Lung (tissue), 12 donors: Measurements from ENCODE around the gene IQSEC1. TPM values are rescaled to one million over a fixed set of nuclear protein-coding genes. Genes with fewer than 3 reads are reported as not detected.

Experiments used
- ATAC-seq: fragments of 200-7000 bp; cut with Tn5 transposase; one replicate; pipeline ENCODE4 v1.9.1; 2020; ENCODE audit warnings: moderate number of reproducible peaks; ENCODE audit not compliant: insufficient read depth, low FRiP score
- DNase-seq, 3 donors: peaks; one replicate each; pipeline ENCODE4 v3.0.0-alpha.2; 2013 to 2017
- H3K27ac ChIP-seq, 2 donors: one replicate each; pipeline ENCODE4 v1.5.1; 2013; ENCODE audit warnings: mild to moderate bottlenecking in 2 of 2, moderate library complexity in 2 of 2, control low read depth in 1 of 2, inconsistent platforms in 1 of 2, low read depth in 1 of 2, low read length in 1 of 2
- H3K27me3 ChIP-seq, 3 donors: one replicate each; pipeline ENCODE4 v1.5.1; 2013; ENCODE audit warnings: low read length in 2 of 3; ENCODE audit not compliant: control insufficient read depth in 3 of 3, insufficient read depth in 3 of 3
- H3K36me3 ChIP-seq, 4 donors: one replicate each; pipeline ENCODE4 v1.5.1; 2013; ENCODE audit warnings: low read length in 4 of 4, mild to moderate bottlenecking in 1 of 4, moderate library complexity in 1 of 4; ENCODE audit not compliant: control insufficient read depth in 4 of 4, insufficient read depth in 4 of 4
- H3K4me1 ChIP-seq, 5 donors: one replicate each; pipeline ENCODE4 v1.5.1; 2013; ENCODE audit warnings: low read length in 5 of 5, mild to moderate bottlenecking in 2 of 5, moderate library complexity in 1 of 5; ENCODE audit not compliant: control insufficient read depth in 5 of 5, insufficient read depth in 5 of 5
- H3K4me3 ChIP-seq: one replicate; pipeline ENCODE4 v1.5.1; 2013; ENCODE audit warnings: mild to moderate bottlenecking, control low read depth, moderate library complexity
- H3K9ac ChIP-seq, 2 donors: one replicate each; pipeline ENCODE4 v1.5.1; 2013; ENCODE audit warnings: low read length in 2 of 2, control low read depth in 1 of 2; ENCODE audit not compliant: insufficient read depth in 1 of 2
- H3K9me3 ChIP-seq, 4 donors: one replicate each; pipeline ENCODE4 v1.5.1; 2013; ENCODE audit warnings: low read length in 3 of 4, mild to moderate bottlenecking in 1 of 4, moderate library complexity in 1 of 4; ENCODE audit not compliant: control insufficient read depth in 4 of 4, insufficient read depth in 3 of 4
- CTCF ChIP-seq: IDR thresholded peaks from 2 replicates; pipeline ENCODE4 v1.5.1; 2012; ENCODE audit warnings: mild to moderate bottlenecking; ENCODE audit errors: control extremely low read depth, extremely low read depth
- WGBS, 2 donors: extraction: QIAGEN DNeasy Blood & Tissue Kit; methylation state at CpG; one replicate each; pipeline ENCODE4 v1.1.7; 2013; 5-methylcytosine and 5-hydroxymethylcytosine counted together
- polyA plus RNA-seq, 2 donors: library from polyadenylated mRNA; stranded (reverse); fragments of 200-250 nt; gene quantifications; one replicate each; pipeline ENCODE4 v1.2.1, GENCODE V29; 2013
- total RNA-seq, 2 donors: library from RNA; depleted of rRNA in 1 of 2; stranded (reverse); fragments of >200 nt in 1 of 2; gene quantifications; one replicate each; pipeline ENCODE4 v1.2.1, GENCODE V29; 2014 to 2021
- donor health status: control.
- donor health status: control.
- donor health status: Bipolar disorder and iron deficiency.
- donor health status: healthy.
- donor health status: DM: yes; HTN: yes; CAD: no.

The IQSEC1 gene
- total and polyA plus RNA-seq, 4 donors, result 13.9 to 69.1 (median 31.1) TPM

GRCh38 chr3:13010780-13011572, 62.3 kb downstream of the IQSEC1 start:
- H3K27ac ChIP-seq, result peak overlapping the region in 1 of 2 donors; percentile 86
- ATAC-seq (no peak), DNase-seq (no peak)
- H3K27me3 ChIP-seq, result no peaks in the 10 kb centered on the region
- 77 to 78% methylated on average over 4 of the region's 4 CpGs for WGBS, 2 donors
- no peak overlapping the region for H3K9ac ChIP-seq
- H3K36me3 ChIP-seq, result no peaks in the 10 kb centered on the region
- H3K4me3 ChIP-seq, result no peak overlapping the region
- TF ChIP-seq CTCF, result no peak
- H3K4me1 ChIP-seq, result peaks cover 0 to 26% (median 8%) of the 10 kb centered on the region in 5 donors
- no peaks in the 10 kb centered on the region for H3K9me3 ChIP-seq

DNA sequence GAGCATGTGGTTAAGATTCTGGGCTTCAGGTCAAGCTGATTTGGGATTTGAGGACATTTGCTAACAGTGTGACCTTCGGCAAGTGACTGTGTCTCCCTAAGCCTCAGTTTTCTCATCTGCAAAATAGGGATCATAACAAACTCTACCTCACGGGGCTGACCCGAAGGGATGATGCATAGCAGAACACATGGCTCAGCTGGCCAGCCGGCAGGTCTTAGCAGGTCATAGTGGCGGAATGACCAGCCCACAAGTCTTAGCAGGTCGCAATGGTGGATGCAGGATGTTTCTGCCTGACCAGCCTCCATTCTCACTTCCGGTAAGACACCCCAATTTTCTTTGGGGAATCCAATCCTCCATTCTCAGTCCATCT, 63.3 kb downstream of the IQSEC1 start:
- TF ChIP-seq CTCF, result no peak
- no peak overlapping the region for H3K9ac ChIP-seq
- H3K36me3 ChIP-seq, result no peaks in the 10 kb centered on the region
- peak overlapping the region in 1 of 2 donors; percentile 78 for H3K27ac ChIP-seq
- no peaks in the 10 kb centered on the region for H3K27me3 ChIP-seq
- DNase-seq, result no peak
- H3K4me3 ChIP-seq, result no peak overlapping the region
- ATAC-seq, result no peak
- no peaks in the 10 kb centered on the region for H3K9me3 ChIP-seq
- WGBS, 2 donors, result 88 to 95% methylated on average over 7 of the region's 7 CpGs
- peaks cover 0 to 21% (median 3%) of the 10 kb centered on the region in 5 donors for H3K4me1 ChIP-seq

- Histone ChIP-seq H3K9ac (no peak overlapping the region), H3K27me3 (no peaks in the 10 kb centered on the region), H3K4me3 (no peak overlapping the region), H3K4me1 (peaks cover 0 to 20% (median 3%) of the 10 kb centered on the region in 5 donors), H3K27ac (peak overlapping the region in 1 of 2 donors; percentile 78), H3K9me3 (no peaks in the 10 kb centered on the region), H3K36me3 (no peaks in the 10 kb centered on the region)
- no peak for ATAC-seq
- TF ChIP-seq CTCF, result no peak
- WGBS, 2 donors, result 37 to 49% methylated on average over 16 of the region's 16 CpGs
- no peak for DNase-seq
Measured at GRCh38 chr3:13009132-13009945, 63.9 kb downstream of the IQSEC1 start.
